Panc1 (cell line): ENCODE results near the gene ABCC1. TPM values are rescaled to one million over a fixed set of nuclear protein-coding genes. Genes with fewer than 3 reads are reported as not detected.

Source experiments
- ATAC-seq: fragments of 200-7000 bp; cut with Tn5 transposase; 2 replicates; pipeline ENCODE4 v1.9.1; 2020; ENCODE audit warnings: mild to moderate bottlenecking, moderate library complexity
- BruUV-seq: library from RNA; stranded (reverse); fragments of 400-500 nt; replicated peaks from 2 replicates; lab custom pipeline; 2021; lab: Mats Ljungman, UMichigan
- CTCF ChIA-PET: fragments of 300-600 bp; sonication (Branson Sonifier 250); formaldehyde crosslinking; loops from one replicate; lab custom pipeline; 2022; ENCODE audit warnings: antibody characterized with exemption; lab: Charles Lee
- POLR2A ChIA-PET: fragments of 300-600 bp; sonication (Branson Sonifier 250); formaldehyde crosslinking; loops from one replicate; lab custom pipeline; 2022; ENCODE audit warnings: antibody characterized with exemption; lab: Charles Lee
- DNase-seq: peaks from one replicate; pipeline ENCODE4 v3.0.0-alpha.2; 2010; ENCODE audit warnings: low read depth, low spot score
- H3K27ac ChIP-seq: 2 replicates; pipeline ENCODE4 v1.5.1; 2011; ENCODE audit warnings: mild to moderate bottlenecking, low read length, inconsistent platforms
- H3K27me3 ChIP-seq: fragments of 200-500 bp; sonication (Bioruptor generic); 2 replicates; pipeline ENCODE4 v1.6.0; 2014; ENCODE audit warnings: low read length, inconsistent platforms; ENCODE audit not compliant: control insufficient read depth, insufficient read depth
- H3K36me3 ChIP-seq: fragments of 200-500 bp; sonication (Bioruptor generic); 2 replicates; pipeline ENCODE4 v1.5.1; 2014; ENCODE audit warnings: inconsistent platforms, mild to moderate bottlenecking, low read length, moderate library complexity; ENCODE audit not compliant: control insufficient read depth, insufficient read depth
- H3K4me1 ChIP-seq: 2 replicates; pipeline ENCODE4 v1.5.1; 2011; ENCODE audit warnings: inconsistent platforms, mild to moderate bottlenecking, low read length, moderate library complexity; ENCODE audit not compliant: control insufficient read depth, insufficient read depth
- H3K4me3 ChIP-seq, 2 experiments: 2 replicates each; pipeline ENCODE4 v1.5.1; 2011 to 2012; ENCODE audit warnings: low read depth in 2 of 2, low read length in 2 of 2, mild to moderate bottlenecking in 2 of 2, inconsistent platforms in 1 of 2, moderate library complexity in 1 of 2
- H3K9me3 ChIP-seq: fragments of 200-500 bp; sonication (Bioruptor generic); 2 replicates; pipeline ENCODE4 v1.5.1; 2014; ENCODE audit warnings: low read depth, mild to moderate bottlenecking, inconsistent platforms, low read length, moderate library complexity; ENCODE audit not compliant: control insufficient read depth, insufficient read depth
- POLR2AphosphoS5 ChIP-seq: IDR thresholded peaks from 2 replicates; pipeline ENCODE4 v1.6.1; 2012; ENCODE audit warnings: mild to moderate bottlenecking, low read depth, low read length, moderate library complexity
- SIN3A ChIP-seq: IDR thresholded peaks from 2 replicates; pipeline ENCODE4 v1.6.1; 2012; ENCODE audit warnings: low read depth, mild to moderate bottlenecking, low read length, moderate library complexity, borderline replicate concordance; ENCODE audit not compliant: insufficient read depth
- TCF7L2 ChIP-seq: IDR thresholded peaks from 2 replicates; pipeline ENCODE4 v1.6.1; 2011; ENCODE audit warnings: mild to moderate bottlenecking, low read depth, low read length, inconsistent platforms
- in situ Hi-C: cut with HindIII; loops from 2 replicates; pipeline ENCODE4 v1.10.0; 2016; ENCODE audit warnings: low sequenced_read_pairs, low pct_unique_long_range_greater_than_20kb
- intact Hi-C: fragments of 100-400 bp; cut with micrococcal nuclease; formaldehyde crosslinking; loops from one replicate; pipeline ENCODE4 v1.10.0; 2022; ENCODE audit not compliant: unreplicated experiment
- total RNA-seq: library from RNA; stranded (reverse); gene quantifications from one replicate; pipeline ENCODE4 v1.2.1, GENCODE V29; 2021; ENCODE audit not compliant: unreplicated experiment
- TF ChIP-seq, protein P1 (sequence below): fragments of 450-650 bp; IDR thresholded peaks from 2 replicates; pipeline ENCODE4 v1.5.1; 2017; ENCODE audit warnings: mild to moderate bottlenecking
- TF ChIP-seq, protein P2 (sequence below), 2 experiments: IDR thresholded peaks; 2 replicates each; pipeline ENCODE4 v1.6.1; 2011 to 2012; ENCODE audit warnings: low read depth in 2 of 2, control low read depth in 1 of 2, low read length in 1 of 2, mild to moderate bottlenecking in 1 of 2, moderate library complexity in 1 of 2; ENCODE audit not compliant: insufficient read depth in 1 of 2

ABCC1 gene
- total RNA-seq, 1 experiment from 2014 or later, result 296 TPM

DNA sequence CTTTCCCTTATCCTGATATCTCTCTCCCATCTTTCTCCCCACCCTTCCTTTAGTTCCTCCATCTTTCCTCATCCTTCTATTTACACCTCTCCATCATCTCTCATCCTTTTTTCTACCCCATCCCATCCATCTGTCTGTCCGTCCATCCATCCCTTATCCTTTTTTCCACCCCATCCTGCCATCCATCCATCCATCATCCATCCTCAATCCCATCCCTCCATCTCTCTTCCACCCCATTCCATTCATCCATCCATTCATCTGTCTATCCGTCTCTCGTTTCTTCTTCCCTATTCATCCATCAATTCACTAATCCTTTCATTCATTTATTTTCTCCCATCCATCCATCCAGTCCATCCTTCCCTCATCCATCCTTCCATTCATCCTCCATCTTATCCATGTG is 205.8 kb downstream of the ABCC1 start:
- no peak for TF ChIP-seq SIN3A
- TF ChIP-seq POLR2AphosphoS5, result no peak
- TF ChIP-seq, protein P1, sequence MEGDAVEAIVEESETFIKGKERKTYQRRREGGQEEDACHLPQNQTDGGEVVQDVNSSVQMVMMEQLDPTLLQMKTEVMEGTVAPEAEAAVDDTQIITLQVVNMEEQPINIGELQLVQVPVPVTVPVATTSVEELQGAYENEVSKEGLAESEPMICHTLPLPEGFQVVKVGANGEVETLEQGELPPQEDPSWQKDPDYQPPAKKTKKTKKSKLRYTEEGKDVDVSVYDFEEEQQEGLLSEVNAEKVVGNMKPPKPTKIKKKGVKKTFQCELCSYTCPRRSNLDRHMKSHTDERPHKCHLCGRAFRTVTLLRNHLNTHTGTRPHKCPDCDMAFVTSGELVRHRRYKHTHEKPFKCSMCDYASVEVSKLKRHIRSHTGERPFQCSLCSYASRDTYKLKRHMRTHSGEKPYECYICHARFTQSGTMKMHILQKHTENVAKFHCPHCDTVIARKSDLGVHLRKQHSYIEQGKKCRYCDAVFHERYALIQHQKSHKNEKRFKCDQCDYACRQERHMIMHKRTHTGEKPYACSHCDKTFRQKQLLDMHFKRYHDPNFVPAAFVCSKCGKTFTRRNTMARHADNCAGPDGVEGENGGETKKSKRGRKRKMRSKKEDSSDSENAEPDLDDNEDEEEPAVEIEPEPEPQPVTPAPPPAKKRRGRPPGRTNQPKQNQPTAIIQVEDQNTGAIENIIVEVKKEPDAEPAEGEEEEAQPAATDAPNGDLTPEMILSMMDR, result no peak
- TF ChIP-seq TCF7L2, result no peak
- TF ChIP-seq, protein P2, sequence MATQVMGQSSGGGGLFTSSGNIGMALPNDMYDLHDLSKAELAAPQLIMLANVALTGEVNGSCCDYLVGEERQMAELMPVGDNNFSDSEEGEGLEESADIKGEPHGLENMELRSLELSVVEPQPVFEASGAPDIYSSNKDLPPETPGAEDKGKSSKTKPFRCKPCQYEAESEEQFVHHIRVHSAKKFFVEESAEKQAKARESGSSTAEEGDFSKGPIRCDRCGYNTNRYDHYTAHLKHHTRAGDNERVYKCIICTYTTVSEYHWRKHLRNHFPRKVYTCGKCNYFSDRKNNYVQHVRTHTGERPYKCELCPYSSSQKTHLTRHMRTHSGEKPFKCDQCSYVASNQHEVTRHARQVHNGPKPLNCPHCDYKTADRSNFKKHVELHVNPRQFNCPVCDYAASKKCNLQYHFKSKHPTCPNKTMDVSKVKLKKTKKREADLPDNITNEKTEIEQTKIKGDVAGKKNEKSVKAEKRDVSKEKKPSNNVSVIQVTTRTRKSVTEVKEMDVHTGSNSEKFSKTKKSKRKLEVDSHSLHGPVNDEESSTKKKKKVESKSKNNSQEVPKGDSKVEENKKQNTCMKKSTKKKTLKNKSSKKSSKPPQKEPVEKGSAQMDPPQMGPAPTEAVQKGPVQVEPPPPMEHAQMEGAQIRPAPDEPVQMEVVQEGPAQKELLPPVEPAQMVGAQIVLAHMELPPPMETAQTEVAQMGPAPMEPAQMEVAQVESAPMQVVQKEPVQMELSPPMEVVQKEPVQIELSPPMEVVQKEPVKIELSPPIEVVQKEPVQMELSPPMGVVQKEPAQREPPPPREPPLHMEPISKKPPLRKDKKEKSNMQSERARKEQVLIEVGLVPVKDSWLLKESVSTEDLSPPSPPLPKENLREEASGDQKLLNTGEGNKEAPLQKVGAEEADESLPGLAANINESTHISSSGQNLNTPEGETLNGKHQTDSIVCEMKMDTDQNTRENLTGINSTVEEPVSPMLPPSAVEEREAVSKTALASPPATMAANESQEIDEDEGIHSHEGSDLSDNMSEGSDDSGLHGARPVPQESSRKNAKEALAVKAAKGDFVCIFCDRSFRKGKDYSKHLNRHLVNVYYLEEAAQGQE (IDR thresholded peaks at IDR 0.05; ENCODE audit: insufficient read depth in 1 of 2, low read depth in 2 of 2, low read length in 1 of 2), result no peak
- CTCF ChIA-PET, result no interaction called here
- in situ Hi-C loops, result no loop called here

DNA sequence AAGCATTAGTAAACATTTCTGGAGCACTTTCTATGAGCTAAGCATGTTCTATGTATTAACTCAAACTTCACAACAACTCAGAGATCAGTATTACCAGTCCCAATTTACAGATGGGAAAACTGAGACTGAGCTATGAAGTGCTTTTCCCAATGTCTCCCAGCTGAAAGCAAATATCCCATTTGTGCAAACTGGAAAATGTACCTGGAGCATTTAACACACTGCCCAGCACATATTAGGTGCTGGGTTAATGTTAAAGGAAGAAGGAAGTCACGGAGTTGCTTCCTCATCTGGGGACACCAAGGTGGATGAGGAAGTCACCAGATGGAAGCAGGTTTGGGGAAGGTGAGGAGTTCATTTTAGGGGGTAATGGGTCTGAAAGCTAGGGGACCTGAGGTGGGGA is 207.8 kb downstream of the ABCC1 start:
- TF ChIP-seq, protein P1, result no peak
- TF ChIP-seq POLR2AphosphoS5 (no peak), TCF7L2 (no peak), SIN3A (no peak)
- in situ Hi-C loops (no loop called here), intact Hi-C loops (no loop called here)
- Histone ChIP-seq H3K4me1 (peaks cover 2% of the 10 kb centered on the region; the same call in 1 of the 2 replicates), H3K36me3 (no peaks in the 10 kb centered on the region), H3K27me3 (no peaks in the 10 kb centered on the region), H3K27ac (no peak overlapping the region), H3K4me3 (no peak overlapping the region), H3K9me3 (no peaks in the 10 kb centered on the region)
- no peak for DNase-seq
- ATAC-seq, result no peak
- ChIA-PET CTCF (no interaction called here), POLR2A (interaction anchor here (0.5 kb wide), 1 partner anchor 15 kb away, joined by 4 read pairs; no protein-coding TSS in a partner anchor)
- no TSS peak for BruUV-seq

More for the DNA sequence above, 205.8 kb downstream of the ABCC1 start:
- Histone ChIP-seq H3K9me3 (no peaks in the 10 kb centered on the region), H3K27ac (no peak overlapping the region), H3K36me3 (no peaks in the 10 kb centered on the region), H3K4me1 (peaks cover 14% of the 10 kb centered on the region; the same call in 1 of the 2 replicates), H3K4me3 (no peak overlapping the region), H3K27me3 (no peaks in the 10 kb centered on the region)
- no peak for DNase-seq
- POLR2A ChIA-PET, result interaction anchor here (0.6 kb wide), 1 partner anchor 18 kb away, joined by 3 read pairs; no protein-coding TSS in a partner anchor
- BruUV-seq, result no TSS peak
- no peak for ATAC-seq
- intact Hi-C loops, result no loop called here
